Lower leg skin (tissue), 3 donors: ENCODE results near the gene COL8A1.

ENCODE experiments used
- CTCF ChIP-seq, 3 donors: fragments of 450-650 bp; IDR thresholded peaks; one replicate each; pipeline ENCODE4 v1.5.1; 2016; ENCODE audit warnings: antibody characterized with exemption in 3 of 3, mild to moderate bottlenecking in 3 of 3, moderate library complexity in 2 of 3
- POLR2A ChIP-seq, 2 donors: fragments of 450-650 bp; IDR thresholded peaks; one replicate each; pipeline ENCODE4 v1.6.1; 2016 to 2017; ENCODE audit warnings: antibody characterized with exemption in 2 of 2, mild to moderate bottlenecking in 1 of 2, moderate library complexity in 1 of 2

- TF ChIP-seq CTCF (IDR thresholded peaks at IDR 0.05) (no peak), POLR2A (IDR thresholded peaks at IDR 0.05) (no peak)
Observed at GRCh38 chr3:99645277-99646106, 7.1 kb downstream of the COL8A1 start.
